Large intestine (tissue), 3 donors: ENCODE results near the gene RIPPLY2. TPM values are rescaled to one million over a fixed set of nuclear protein-coding genes. Genes with fewer than 3 reads are reported as not detected.

Experiments used
- DNase-seq, 2 donors: peaks; one replicate each; pipeline versions ENCODE4 v3.0.0 to v3.0.0-alpha.2; 2013
- H3K27ac ChIP-seq: one replicate; pipeline ENCODE4 v1.5.1; 2013; ENCODE audit warnings: low read length
- H3K27me3 ChIP-seq: 2 replicates; pipeline ENCODE4 v1.6.1; 2013; ENCODE audit warnings: low read length; ENCODE audit not compliant: control insufficient read depth, insufficient read depth
- H3K36me3 ChIP-seq: 2 replicates; pipeline ENCODE4 v1.6.1; 2013; ENCODE audit warnings: low read length; ENCODE audit not compliant: control insufficient read depth, insufficient read depth
- H3K4me1 ChIP-seq: one replicate; pipeline ENCODE4 v1.6.1; 2013; ENCODE audit warnings: low read length; ENCODE audit not compliant: control insufficient read depth, insufficient read depth
- H3K4me3 ChIP-seq: one replicate; pipeline ENCODE4 v1.5.1; 2013; ENCODE audit warnings: low read length
- H3K9me3 ChIP-seq: one replicate; pipeline ENCODE4 v1.6.1; 2013; ENCODE audit warnings: mild to moderate bottlenecking, low read depth, low read length, moderate library complexity; ENCODE audit not compliant: control insufficient read depth
- WGBS: methylation state at CpG from one replicate; pipeline ENCODE4 v1.1.5; 2013; ENCODE audit warnings: low lambda C conversion rate; ENCODE audit not compliant: insufficient coverage; 5-methylcytosine and 5-hydroxymethylcytosine counted together
- polyA plus RNA-seq: library from polyadenylated mRNA; unstranded; fragments of 120-200 nt; gene quantifications from one replicate; pipeline ENCODE4 v1.2.1, GENCODE V29; 2013

RIPPLY2 gene
- polyA plus RNA-seq, 1 donor: 0.88 TPM

DNA sequence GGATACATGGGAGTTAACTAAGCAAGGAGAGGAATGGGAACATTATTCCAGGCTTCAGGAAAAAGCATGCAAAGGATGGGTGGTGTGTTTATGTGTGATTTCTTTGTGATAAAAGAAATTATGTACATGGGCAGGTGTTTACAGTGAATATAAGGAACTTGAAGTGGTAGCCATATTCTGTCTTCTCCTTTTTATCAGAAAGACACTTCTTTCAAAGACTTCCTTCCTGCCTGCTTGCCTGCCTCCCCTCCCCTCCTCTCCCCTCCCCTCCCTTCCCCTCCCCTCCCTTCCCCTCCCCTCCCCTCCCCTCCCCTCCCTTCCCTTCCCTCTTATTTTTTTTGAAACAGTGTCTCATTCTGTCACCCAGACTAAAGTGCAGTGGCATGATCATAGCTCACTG is 20.7 kb downstream of the RIPPLY2 start:
- no peaks in the 10 kb centered on the region for H3K27me3 ChIP-seq
- H3K36me3 ChIP-seq: no peaks in the 10 kb centered on the region
- H3K27ac ChIP-seq: no peak overlapping the region
- H3K4me1 ChIP-seq: peaks cover 2% of the 10 kb centered on the region
- H3K4me3 ChIP-seq: no peak overlapping the region
- no peak for DNase-seq
- H3K9me3 ChIP-seq: no peaks in the 10 kb centered on the region

DNA sequence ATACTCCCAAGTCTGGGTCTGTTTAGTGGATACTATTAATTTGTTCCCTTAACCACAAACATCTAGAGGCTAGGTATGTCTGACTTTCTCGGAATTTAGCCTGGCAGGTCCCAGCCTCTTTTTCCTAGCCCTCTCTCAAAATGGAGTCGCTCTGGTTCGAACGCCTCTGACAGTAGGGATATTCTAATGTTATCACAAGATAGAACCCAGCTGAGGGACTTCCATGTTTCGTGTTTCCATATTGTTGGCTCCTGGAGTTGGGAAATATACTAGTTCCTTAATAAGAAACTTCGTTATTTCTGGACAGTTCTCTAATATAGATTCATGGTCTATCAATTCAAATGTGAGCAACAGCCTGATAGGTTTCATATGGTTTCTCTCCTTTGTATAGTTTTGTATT is 22.7 kb downstream of the RIPPLY2 start:
- Histone ChIP-seq H3K36me3 (no peaks in the 10 kb centered on the region), H3K4me3 (no peak overlapping the region), H3K9me3 (no peaks in the 10 kb centered on the region), H3K4me1 (peaks cover 6% of the 10 kb centered on the region), H3K27ac (no peak overlapping the region), H3K27me3 (no peaks in the 10 kb centered on the region)
- 100% methylated on average over 1 of the region's 6 CpGs for WGBS
- DNase-seq: no peak

DNA sequence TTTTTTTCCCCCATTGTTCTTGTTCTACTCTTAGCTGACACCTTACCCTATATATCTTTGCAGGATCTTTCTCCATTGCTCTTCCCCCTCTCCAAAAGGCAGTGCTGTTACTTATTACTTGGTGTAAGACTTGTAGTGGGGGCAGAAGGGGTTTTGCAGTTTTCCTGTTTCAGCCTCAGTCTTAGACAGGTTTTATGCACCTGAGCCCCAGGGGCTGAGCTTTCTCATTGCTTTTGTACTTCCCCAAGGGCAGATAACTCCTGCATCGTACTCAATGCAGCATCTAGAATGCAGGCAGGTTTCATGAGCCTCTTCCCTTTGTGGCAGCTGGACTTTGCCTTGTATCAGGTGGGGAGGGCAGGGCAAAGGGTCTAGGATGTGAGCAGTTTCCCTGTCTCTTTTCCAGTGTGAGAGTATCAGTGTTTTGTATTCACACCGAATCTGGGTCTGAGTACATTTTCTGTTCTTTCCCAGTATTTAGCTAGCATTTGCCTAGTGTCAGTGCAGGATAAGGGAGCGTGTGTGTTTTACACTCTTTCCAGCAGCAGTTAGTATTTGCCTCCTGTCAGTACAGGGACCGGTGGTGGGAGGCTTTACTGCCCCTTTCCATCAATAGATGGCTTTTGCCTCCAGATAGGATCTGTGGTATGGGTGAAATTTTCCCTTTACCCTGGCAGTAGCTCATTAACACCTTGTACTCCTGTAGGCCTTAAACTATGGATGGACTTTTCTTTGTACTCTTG is 25.9 kb downstream of the RIPPLY2 start:
- H3K4me3 ChIP-seq: no peak overlapping the region
- peaks cover 6% of the 10 kb centered on the region for H3K4me1 ChIP-seq
- H3K9me3 ChIP-seq: no peaks in the 10 kb centered on the region
- DNase-seq: peak; percentile 20 to 55
- no peaks in the 10 kb centered on the region for H3K27me3 ChIP-seq
- no peaks in the 10 kb centered on the region for H3K36me3 ChIP-seq
- H3K27ac ChIP-seq: no peak overlapping the region
- WGBS: 40% methylated on average over 1 of the region's 4 CpGs

DNA sequence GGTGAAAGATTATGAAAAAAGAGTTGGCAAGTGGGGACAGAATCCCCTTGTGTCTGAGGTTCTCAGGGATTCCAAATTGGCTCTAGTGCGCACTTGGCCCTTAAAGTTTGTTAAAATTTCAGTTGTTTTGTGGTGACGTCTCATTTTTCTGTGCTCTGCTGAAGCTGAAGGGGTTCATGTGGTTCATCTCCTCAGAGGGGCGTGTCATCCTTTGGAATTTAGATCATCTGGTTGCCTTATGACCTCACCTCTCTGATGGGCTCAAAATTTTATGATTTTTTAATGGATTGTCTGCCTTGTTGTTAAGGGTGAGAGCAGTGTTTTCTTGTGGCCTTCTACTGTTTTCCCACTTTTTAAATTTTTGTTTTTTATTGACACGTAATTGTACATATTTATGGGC is 26.6 kb downstream of the RIPPLY2 start:
- no peak for DNase-seq
- H3K9me3 ChIP-seq: no peaks in the 10 kb centered on the region
- no peak overlapping the region for H3K27ac ChIP-seq
- no peak overlapping the region for H3K4me3 ChIP-seq
- H3K36me3 ChIP-seq: no peaks in the 10 kb centered on the region
- H3K27me3 ChIP-seq: no peaks in the 10 kb centered on the region
- peaks cover 6% of the 10 kb centered on the region for H3K4me1 ChIP-seq
- 82% methylated on average over 4 of the region's 4 CpGs for WGBS

DNA sequence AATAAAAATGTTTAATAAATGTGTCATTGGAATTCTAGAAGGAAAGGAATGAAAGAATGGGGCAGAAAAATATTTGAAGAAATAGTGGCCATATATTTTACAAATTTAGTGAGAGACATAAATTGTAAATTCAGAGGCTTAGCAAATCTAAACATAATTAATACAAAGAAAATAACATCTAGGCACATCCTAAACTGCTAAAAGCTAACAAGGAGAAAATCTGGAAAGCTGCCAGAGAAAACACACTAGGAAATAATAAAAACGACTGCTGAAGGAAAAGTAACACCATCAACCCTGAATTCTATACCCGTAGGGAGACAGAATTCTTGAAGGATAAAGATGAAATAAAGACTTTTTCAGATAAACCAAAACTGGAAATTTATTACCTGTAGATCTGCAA is 30.1 kb downstream of the RIPPLY2 start:
- H3K4me1 ChIP-seq: peaks cover 6% of the 10 kb centered on the region
- H3K27me3 ChIP-seq: no peaks in the 10 kb centered on the region
- H3K4me3 ChIP-seq: no peak overlapping the region
- no peak overlapping the region for H3K27ac ChIP-seq
- no peak for DNase-seq
- no CpG with 5 or more reads among the region's 2 CpGs for WGBS
- H3K36me3 ChIP-seq: no peaks in the 10 kb centered on the region
- H3K9me3 ChIP-seq: no peaks in the 10 kb centered on the region

DNA sequence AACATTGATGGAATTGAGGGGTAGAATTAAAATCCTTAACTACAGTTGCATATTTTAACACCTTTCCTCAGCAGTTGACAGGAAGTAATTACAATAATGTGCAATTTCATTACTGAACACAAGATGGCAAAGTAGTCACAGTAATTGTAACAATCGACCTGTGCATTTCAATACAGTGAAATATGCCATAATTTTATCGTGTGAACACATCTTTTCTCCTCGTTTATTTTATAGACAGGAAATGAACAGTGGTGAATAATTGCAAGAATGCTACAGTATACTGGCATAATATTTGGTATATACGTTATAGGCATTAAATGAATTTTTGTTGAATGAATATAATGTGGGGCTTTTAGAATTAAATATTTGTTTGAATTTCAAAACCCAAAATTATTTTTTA is 31.4 kb downstream of the RIPPLY2 start:
- Histone ChIP-seq H3K36me3 (no peaks in the 10 kb centered on the region), H3K9me3 (no peaks in the 10 kb centered on the region), H3K27ac (no peak overlapping the region), H3K27me3 (no peaks in the 10 kb centered on the region), H3K4me3 (no peak overlapping the region), H3K4me1 (no peaks in the 10 kb centered on the region)
- peak; percentile 12 to 42 for DNase-seq
- 19% methylated on average over 3 of the region's 4 CpGs for WGBS

DNA sequence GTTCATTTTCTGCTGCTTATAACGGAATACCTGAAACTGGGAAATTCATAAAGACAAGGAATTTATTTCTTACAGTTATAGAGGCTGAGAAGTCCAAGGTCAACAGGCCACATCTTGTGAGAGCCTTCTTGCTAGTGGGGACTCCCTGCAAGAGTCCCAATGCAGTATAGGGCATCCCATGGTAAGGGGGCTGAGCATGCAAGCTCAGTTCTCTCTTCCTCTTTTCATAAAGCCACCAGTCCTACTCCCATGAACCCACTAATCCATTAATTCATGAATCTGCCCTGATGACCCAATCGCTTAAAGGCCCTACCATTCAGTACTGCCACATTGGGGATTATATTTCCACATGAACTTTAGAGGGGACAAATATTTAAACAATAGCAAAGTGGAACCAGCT is 32.8 kb downstream of the RIPPLY2 start:
- no peaks in the 10 kb centered on the region for H3K27me3 ChIP-seq
- WGBS: no CpG with 5 or more reads among the region's 2 CpGs

DNA sequence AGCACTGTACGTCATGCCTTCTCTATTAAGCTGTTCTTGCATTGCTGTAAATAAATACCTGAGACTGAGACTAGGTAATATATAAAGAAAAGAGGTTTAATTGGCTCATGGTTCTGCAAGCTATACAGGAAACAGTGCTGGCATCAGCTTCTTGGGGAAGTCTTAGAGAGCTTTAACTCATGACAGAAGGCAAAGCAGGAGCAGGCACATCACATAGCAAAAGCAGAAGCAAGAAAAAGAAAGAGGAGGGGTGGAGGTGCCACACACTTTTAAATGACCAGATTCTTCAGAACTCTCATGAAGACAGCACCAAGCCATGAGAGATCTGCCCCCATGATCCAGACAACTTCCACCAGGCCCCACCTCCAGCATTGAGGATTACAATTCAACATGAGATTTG is 36.5 kb downstream of the RIPPLY2 start:
- no peak for DNase-seq
- no peak overlapping the region for H3K4me3 ChIP-seq
- WGBS: no CpG with 5 or more reads among the region's 1 CpG
- no peaks in the 10 kb centered on the region for H3K27me3 ChIP-seq
- H3K27ac ChIP-seq: no peak overlapping the region
- H3K36me3 ChIP-seq: no peaks in the 10 kb centered on the region
- H3K9me3 ChIP-seq: no peaks in the 10 kb centered on the region
- H3K4me1 ChIP-seq: no peaks in the 10 kb centered on the region

More for the DNA sequence above, 32.8 kb downstream of the RIPPLY2 start:
- no peaks in the 10 kb centered on the region for H3K36me3 ChIP-seq
- H3K9me3 ChIP-seq: no peaks in the 10 kb centered on the region
- no peak for DNase-seq
- no peaks in the 10 kb centered on the region for H3K4me1 ChIP-seq
- H3K27ac ChIP-seq: no peak overlapping the region
- no peak overlapping the region for H3K4me3 ChIP-seq

DNA sequence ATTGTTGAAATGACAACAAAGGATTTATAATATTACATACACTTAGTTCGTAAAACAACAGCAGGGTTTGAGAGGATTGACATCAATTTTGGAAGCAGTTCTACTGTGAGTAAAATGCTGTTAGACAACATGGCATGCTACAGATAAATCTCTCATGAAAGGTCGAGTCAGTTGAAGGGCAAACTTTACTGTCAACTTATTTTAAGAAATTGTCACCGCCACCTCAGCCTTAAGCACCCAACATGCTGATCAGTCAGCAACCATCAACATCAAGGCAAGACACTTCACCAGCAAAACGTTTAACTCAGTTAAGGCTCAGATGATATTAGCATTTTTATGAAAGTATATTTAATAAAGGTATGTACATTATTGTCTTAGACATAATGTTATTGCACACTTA is 37.4 kb downstream of the RIPPLY2 start:
- Histone ChIP-seq H3K27ac (no peak overlapping the region), H3K4me3 (no peak overlapping the region), H3K4me1 (no peaks in the 10 kb centered on the region), H3K36me3 (no peaks in the 10 kb centered on the region), H3K9me3 (no peaks in the 10 kb centered on the region), H3K27me3 (no peaks in the 10 kb centered on the region)
- WGBS: 90% methylated on average over 2 of the region's 4 CpGs
- no peak for DNase-seq

DNA sequence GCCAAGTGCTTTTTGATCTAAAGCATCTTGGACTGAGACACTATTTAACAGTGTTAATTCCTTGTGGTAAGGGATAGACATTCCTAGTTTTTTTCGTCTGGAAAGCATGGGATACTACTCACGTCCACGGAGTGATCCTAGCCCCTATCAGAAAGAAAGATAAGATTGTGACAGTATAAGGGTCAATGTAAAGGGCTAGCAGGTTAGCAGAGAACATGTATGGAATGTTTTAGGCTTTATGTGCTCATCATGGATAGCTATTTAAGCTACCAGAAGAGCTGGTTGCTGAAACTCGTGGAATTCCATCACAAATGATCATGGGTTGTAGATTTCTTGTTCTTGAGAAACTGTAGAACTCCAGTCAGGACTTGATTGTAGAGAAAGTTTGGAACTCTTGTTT is 38.4 kb downstream of the RIPPLY2 start:
- H3K9me3 ChIP-seq: no peaks in the 10 kb centered on the region
- no CpG with 5 or more reads among the region's 4 CpGs for WGBS
- H3K27ac ChIP-seq: no peak overlapping the region
- no peak overlapping the region for H3K4me3 ChIP-seq
- H3K27me3 ChIP-seq: no peaks in the 10 kb centered on the region
- H3K36me3 ChIP-seq: no peaks in the 10 kb centered on the region
- no peak for DNase-seq
- H3K4me1 ChIP-seq: no peaks in the 10 kb centered on the region

DNA sequence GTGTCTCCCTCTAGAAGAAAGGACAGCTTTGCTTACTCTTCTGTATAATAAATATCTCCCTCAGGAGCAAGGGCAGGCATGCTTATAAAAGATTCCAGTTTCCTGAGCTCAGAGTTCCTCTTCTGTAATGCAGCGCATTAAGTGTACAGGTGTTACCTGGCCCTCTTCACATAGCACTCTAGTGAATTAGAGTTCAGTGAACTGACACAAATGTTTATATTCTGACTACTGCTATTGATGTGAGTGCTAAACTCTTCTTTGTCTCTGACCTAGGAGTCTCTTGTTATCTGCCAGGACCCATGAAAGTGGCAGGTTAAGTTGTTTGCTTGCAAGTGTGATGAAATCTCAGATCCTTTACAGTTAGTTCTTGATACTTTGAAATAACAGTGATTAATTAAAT is 39.9 kb downstream of the RIPPLY2 start:
- WGBS: no CpG with 5 or more reads among the region's 1 CpG
- Histone ChIP-seq H3K27ac (no peak overlapping the region), H3K4me1 (no peaks in the 10 kb centered on the region), H3K27me3 (no peaks in the 10 kb centered on the region), H3K4me3 (no peak overlapping the region), H3K36me3 (no peaks in the 10 kb centered on the region), H3K9me3 (no peaks in the 10 kb centered on the region)
- DNase-seq: no peak
